Measurements from ENCODE around the gene BCAP31.

BCAP31 gene

GRCh38 chrX:153672531-153673427 lies 51.4 kb downstream of the BCAP31 start:
- DNase-seq, result no peak

GRCh38 chrX:153671589-153672530 lies 52.3 kb downstream of the BCAP31 start:
- DNase-seq, result no peak

GRCh38 chrX:153670748-153671588 lies 53.2 kb downstream of the BCAP31 start:
- DNase-seq, result no peak

GRCh38 chrX:153669901-153670731 lies 54.1 kb downstream of the BCAP31 start:
- no peak for DNase-seq

GRCh38 chrX:153669174-153669890 lies 54.9 kb downstream of the BCAP31 start:
- DNase-seq, result no peak

- DNase-seq, result no peak
Observed at GRCh38 chrX:153668423-153669173, 55.6 kb downstream of the BCAP31 start.

GRCh38 chrX:153667956-153668396 lies 56.2 kb downstream of the BCAP31 start:
- DNase-seq, result peak; percentile 75 to 77

GRCh38 chrX:153667281-153667955 lies 56.8 kb downstream of the BCAP31 start:
- DNase-seq, result no peak

GRCh38 chrX:153665726-153666306 lies 58.4 kb downstream of the BCAP31 start:
- DNase-seq, result no peak

GRCh38 chrX:153662266-153662665 lies 61.9 kb downstream of the BCAP31 start:
- no peak for DNase-seq

GRCh38 chrX:153659268-153659667 lies 64.9 kb downstream of the BCAP31 start:
- no peak for DNase-seq

- DNase-seq, result no peak
Observed at GRCh38 chrX:153657161-153657560, 67.0 kb downstream of the BCAP31 start.

- no peak for DNase-seq
Observed at GRCh38 chrX:153653556-153653955, 70.6 kb downstream of the BCAP31 start.

GRCh38 chrX:153651540-153652079 lies 72.6 kb downstream of the BCAP31 start:
- no peak for DNase-seq

GRCh38 chrX:153650959-153651358 lies 73.2 kb downstream of the BCAP31 start:
- no peak for DNase-seq

Measured in hippocampal formation (tissue), 2 donors.